ENCODE measurements around the gene CDV3.

Gene CDV3

DNA sequence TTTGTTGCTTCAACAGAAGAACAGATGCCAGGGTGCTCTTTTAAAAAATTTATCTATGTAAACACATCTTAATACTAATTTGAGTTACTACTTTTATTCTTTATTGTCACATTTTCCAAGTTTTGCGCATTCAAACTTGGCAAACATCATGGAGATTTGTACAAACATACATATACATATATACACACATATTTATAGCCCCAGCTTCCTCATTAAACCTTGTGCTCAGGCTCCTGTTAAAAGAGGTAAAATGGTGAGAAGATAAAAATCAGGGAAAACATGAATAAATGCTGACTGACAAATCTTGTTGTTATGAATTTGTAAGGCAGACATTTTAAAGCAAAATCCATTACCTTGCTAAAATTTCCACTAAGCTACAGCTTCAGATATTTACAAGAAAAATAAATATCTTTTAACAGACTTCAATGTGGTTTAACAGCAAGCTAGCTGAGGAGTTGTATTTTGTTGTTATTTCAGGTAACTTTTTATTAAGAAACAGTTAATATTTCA is 27.1 kb downstream of the CDV3 start:
- no peak for DNase-seq (ENCODE audit: low spot score)
- H4K8ac ChIP-seq (ENCODE audit: low read depth, low read length), result no peak overlapping the region
- H2BK12ac ChIP-seq (ENCODE audit: low read length), result no peak overlapping the region
- WGBS, 2 donors (ENCODE audit: extremely low coverage in 2 of 2, insufficient read length in 2 of 2, insufficient replicate concordance in 1 of 2), result no CpG with 5 or more reads among the region's 1 CpG
- no peak overlapping the region for H2BK5ac ChIP-seq (ENCODE audit: low read length)
- H3K14ac ChIP-seq (ENCODE audit: low read length), result no peak overlapping the region
- H3K4me3 ChIP-seq (ENCODE audit: low read length in 2 of 2), result no peak overlapping the region
- no peak overlapping the region for H3K27ac ChIP-seq (replicated peaks; ENCODE audit: low read length)
- no peaks in the 10 kb centered on the region for H3K4me1 ChIP-seq (ENCODE audit: control insufficient read depth in 2 of 2, insufficient read depth in 1 of 2, low read depth in 1 of 2, low read length in 2 of 2)
- H3K9me3 ChIP-seq (replicated peaks in 1 of 2; ENCODE audit: control insufficient read depth in 2 of 2, insufficient read depth in 1 of 2, low read depth in 1 of 2, low read length in 2 of 2), result no peaks in the 10 kb centered on the region
- H2AFZ ChIP-seq (ENCODE audit: low read length), result no peak overlapping the region
- H3K27me3 ChIP-seq (ENCODE audit: control insufficient read depth in 3 of 3, insufficient read depth in 3 of 3, low read depth in 1 of 3, low read length in 3 of 3), result no peaks in the 10 kb centered on the region
- no peak overlapping the region for H2AK5ac ChIP-seq (ENCODE audit: low read depth, low read length)
- no peak overlapping the region for H4K91ac ChIP-seq (ENCODE audit: low read depth, low read length, poor library complexity)
- H3K4me2 ChIP-seq (ENCODE audit: insufficient read depth, low read length, poor library complexity, severe bottlenecking), result no peak overlapping the region
- H3K9ac ChIP-seq (ENCODE audit: low read depth, low read length, poor library complexity), result no peak overlapping the region
- no peaks in the 10 kb centered on the region for H3K79me1 ChIP-seq (ENCODE audit: low read depth, low read length)
- no peak overlapping the region for H3K18ac ChIP-seq (ENCODE audit: low read length)
- no peak overlapping the region for H3K4ac ChIP-seq (ENCODE audit: low read length)
- no peak overlapping the region for H2BK120ac ChIP-seq (ENCODE audit: low read depth, low read length)
- peaks cover 0 to 64% of the 10 kb centered on the region in 2 donors for H3K36me3 ChIP-seq (replicated peaks in 1 of 2; ENCODE audit: control insufficient read depth in 2 of 2, insufficient read depth in 2 of 2, low read length in 2 of 2)
- no peak overlapping the region for H3K23ac ChIP-seq (ENCODE audit: low read depth, low read length, poor library complexity)
- no peak overlapping the region for H2BK15ac ChIP-seq (ENCODE audit: low read length)

DNA sequence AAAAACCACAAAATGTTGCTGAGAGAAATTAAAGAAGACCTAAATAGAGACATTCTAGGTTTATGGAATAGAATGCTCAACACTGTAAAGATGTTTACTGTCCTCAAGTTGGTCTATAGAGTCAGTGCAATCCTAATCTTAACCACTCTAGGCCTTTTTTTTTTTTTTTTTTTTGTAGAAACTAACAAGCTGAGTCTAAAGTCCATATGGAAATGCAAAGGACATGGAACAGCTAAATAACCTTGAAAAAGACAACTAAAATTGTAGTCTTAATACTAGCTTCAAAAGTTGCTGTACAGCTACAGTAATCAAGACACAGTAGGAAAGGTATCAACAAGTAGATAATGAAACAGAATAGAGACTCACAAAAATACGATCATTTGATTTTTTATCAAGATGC is 32.9 kb downstream of the CDV3 start:
- Histone ChIP-seq H3K4me3 (ENCODE audit: low read length in 2 of 2) (no peak overlapping the region), H3K23ac (ENCODE audit: low read depth, low read length, poor library complexity) (no peak overlapping the region), H2BK15ac (ENCODE audit: low read length) (no peak overlapping the region), H2BK120ac (ENCODE audit: low read depth, low read length) (no peak overlapping the region), H3K4me2 (ENCODE audit: insufficient read depth, low read length, poor library complexity, severe bottlenecking) (no peak overlapping the region), H3K18ac (ENCODE audit: low read length) (no peak overlapping the region), H2AK5ac (ENCODE audit: low read depth, low read length) (no peak overlapping the region), H3K4ac (ENCODE audit: low read length) (no peak overlapping the region), H3K9me3 (replicated peaks in 1 of 2; ENCODE audit: control insufficient read depth in 2 of 2, insufficient read depth in 1 of 2, low read depth in 1 of 2, low read length in 2 of 2) (no peaks in the 10 kb centered on the region), H3K36me3 (replicated peaks in 1 of 2; ENCODE audit: control insufficient read depth in 2 of 2, insufficient read depth in 2 of 2, low read length in 2 of 2) (peaks cover 7 to 88% of the 10 kb centered on the region in 2 donors), H3K4me1 (ENCODE audit: control insufficient read depth in 2 of 2, insufficient read depth in 1 of 2, low read depth in 1 of 2, low read length in 2 of 2) (no peaks in the 10 kb centered on the region), H3K27me3 (ENCODE audit: control insufficient read depth in 3 of 3, insufficient read depth in 3 of 3, low read depth in 1 of 3, low read length in 3 of 3) (no peaks in the 10 kb centered on the region), H3K9ac (ENCODE audit: low read depth, low read length, poor library complexity) (no peak overlapping the region), H3K79me1 (ENCODE audit: low read depth, low read length) (no peaks in the 10 kb centered on the region), H3K14ac (ENCODE audit: low read length) (no peak overlapping the region), H2BK12ac (ENCODE audit: low read length) (no peak overlapping the region), H2BK5ac (ENCODE audit: low read length) (no peak overlapping the region), H2AFZ (ENCODE audit: low read length) (no peak overlapping the region), H4K91ac (ENCODE audit: low read depth, low read length, poor library complexity) (no peak overlapping the region), H4K8ac (ENCODE audit: low read depth, low read length) (no peak overlapping the region), H3K27ac (replicated peaks; ENCODE audit: low read length) (no peak overlapping the region)
- DNase-seq (ENCODE audit: low spot score), result no peak
- no CpG with 5 or more reads among the region's 1 CpG for WGBS, 2 donors (ENCODE audit: extremely low coverage in 2 of 2, insufficient read length in 2 of 2, insufficient replicate concordance in 1 of 2)

DNA sequence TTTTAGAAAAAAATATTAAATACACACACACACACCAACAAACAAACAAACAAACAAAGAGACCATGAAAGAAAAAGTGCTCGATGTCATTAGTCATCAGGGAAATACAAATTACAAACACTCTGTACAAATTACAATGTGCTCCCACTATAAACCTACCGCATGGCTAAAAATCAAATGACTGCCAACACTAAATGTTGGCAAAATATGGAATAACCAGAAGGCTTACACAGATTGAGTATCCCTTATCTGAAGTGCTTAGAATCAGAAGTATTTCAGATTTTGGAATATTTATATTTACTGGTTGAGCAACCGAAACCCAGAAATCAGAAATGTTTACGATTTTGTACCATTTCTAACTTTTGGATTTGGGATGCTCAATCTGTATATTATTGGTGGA is 33.4 kb downstream of the CDV3 start:
- Histone ChIP-seq H2AK5ac (ENCODE audit: low read depth, low read length) (no peak overlapping the region), H2BK5ac (ENCODE audit: low read length) (no peak overlapping the region), H3K18ac (ENCODE audit: low read length) (no peak overlapping the region), H2AFZ (ENCODE audit: low read length) (no peak overlapping the region), H3K9me3 (replicated peaks in 1 of 2; ENCODE audit: control insufficient read depth in 2 of 2, insufficient read depth in 1 of 2, low read depth in 1 of 2, low read length in 2 of 2) (no peaks in the 10 kb centered on the region), H3K27ac (replicated peaks; ENCODE audit: low read length) (no peak overlapping the region), H2BK12ac (ENCODE audit: low read length) (no peak overlapping the region), H3K14ac (ENCODE audit: low read length) (no peak overlapping the region), H3K27me3 (ENCODE audit: control insufficient read depth in 3 of 3, insufficient read depth in 3 of 3, low read depth in 1 of 3, low read length in 3 of 3) (no peaks in the 10 kb centered on the region), H3K4me3 (ENCODE audit: low read length in 2 of 2) (no peak overlapping the region), H3K4ac (ENCODE audit: low read length) (no peak overlapping the region), H3K9ac (ENCODE audit: low read depth, low read length, poor library complexity) (no peak overlapping the region), H3K79me1 (ENCODE audit: low read depth, low read length) (no peaks in the 10 kb centered on the region), H4K91ac (ENCODE audit: low read depth, low read length, poor library complexity) (no peak overlapping the region), H3K4me2 (ENCODE audit: insufficient read depth, low read length, poor library complexity, severe bottlenecking) (no peak overlapping the region), H2BK120ac (ENCODE audit: low read depth, low read length) (no peak overlapping the region), H3K23ac (ENCODE audit: low read depth, low read length, poor library complexity) (no peak overlapping the region), H4K8ac (ENCODE audit: low read depth, low read length) (no peak overlapping the region), H2BK15ac (ENCODE audit: low read length) (no peak overlapping the region), H3K36me3 (replicated peaks in 1 of 2; ENCODE audit: control insufficient read depth in 2 of 2, insufficient read depth in 2 of 2, low read length in 2 of 2) (peaks cover 7 to 88% of the 10 kb centered on the region in 2 donors), H3K4me1 (ENCODE audit: control insufficient read depth in 2 of 2, insufficient read depth in 1 of 2, low read depth in 1 of 2, low read length in 2 of 2) (no peaks in the 10 kb centered on the region)
- no CpG with 5 or more reads among the region's 4 CpGs for WGBS, 2 donors (ENCODE audit: extremely low coverage in 2 of 2, insufficient read length in 2 of 2, insufficient replicate concordance in 1 of 2)
- DNase-seq (ENCODE audit: low spot score), result no peak

DNA sequence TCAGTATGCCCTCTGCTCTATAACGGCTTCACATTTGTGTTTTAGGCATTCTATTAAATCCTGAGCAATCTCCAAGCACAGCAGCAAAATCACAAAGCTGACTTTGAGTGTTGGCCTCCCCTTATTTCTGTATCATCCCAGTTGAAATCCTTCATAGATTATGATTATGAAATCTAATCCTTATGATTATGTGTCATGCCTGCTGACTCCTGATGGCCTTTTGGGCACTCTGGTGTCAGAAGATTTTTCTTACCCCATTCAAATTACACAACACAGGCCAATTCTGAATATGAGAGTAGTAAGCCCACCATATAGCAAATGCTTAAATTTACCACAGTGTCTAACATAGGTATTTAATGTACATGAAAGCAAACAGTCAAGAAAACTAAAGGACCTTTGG is 34.3 kb downstream of the CDV3 start:
- H3K79me1 ChIP-seq (ENCODE audit: low read depth, low read length), result no peaks in the 10 kb centered on the region
- H3K4me2 ChIP-seq (ENCODE audit: insufficient read depth, low read length, poor library complexity, severe bottlenecking), result no peak overlapping the region
- H2BK15ac ChIP-seq (ENCODE audit: low read length), result no peak overlapping the region
- H2BK5ac ChIP-seq (ENCODE audit: low read length), result no peak overlapping the region
- no peak overlapping the region for H2BK120ac ChIP-seq (ENCODE audit: low read depth, low read length)
- no peak overlapping the region for H4K8ac ChIP-seq (ENCODE audit: low read depth, low read length)
- no peak overlapping the region for H4K91ac ChIP-seq (ENCODE audit: low read depth, low read length, poor library complexity)
- H3K14ac ChIP-seq (ENCODE audit: low read length), result no peak overlapping the region
- no peak for DNase-seq (ENCODE audit: low spot score)
- no peaks in the 10 kb centered on the region for H3K27me3 ChIP-seq (ENCODE audit: control insufficient read depth in 3 of 3, insufficient read depth in 3 of 3, low read depth in 1 of 3, low read length in 3 of 3)
- H3K27ac ChIP-seq (replicated peaks; ENCODE audit: low read length), result no peak overlapping the region
- WGBS, 2 donors (ENCODE audit: extremely low coverage in 2 of 2, insufficient read length in 2 of 2, insufficient replicate concordance in 1 of 2), result no CpG with 5 or more reads among the region's 1 CpG
- H2BK12ac ChIP-seq (ENCODE audit: low read length), result no peak overlapping the region
- H3K4me1 ChIP-seq (ENCODE audit: control insufficient read depth in 2 of 2, insufficient read depth in 1 of 2, low read depth in 1 of 2, low read length in 2 of 2), result no peaks in the 10 kb centered on the region
- H3K4me3 ChIP-seq (ENCODE audit: low read length in 2 of 2), result no peak overlapping the region
- H2AFZ ChIP-seq (ENCODE audit: low read length), result no peak overlapping the region
- H3K36me3 ChIP-seq (replicated peaks in 1 of 2; ENCODE audit: control insufficient read depth in 2 of 2, insufficient read depth in 2 of 2, low read length in 2 of 2), result peaks cover 11 to 89% of the 10 kb centered on the region in 2 donors
- H3K18ac ChIP-seq (ENCODE audit: low read length), result no peak overlapping the region
- no peak overlapping the region for H3K9ac ChIP-seq (ENCODE audit: low read depth, low read length, poor library complexity)
- H3K9me3 ChIP-seq (replicated peaks in 1 of 2; ENCODE audit: control insufficient read depth in 2 of 2, insufficient read depth in 1 of 2, low read depth in 1 of 2, low read length in 2 of 2), result no peaks in the 10 kb centered on the region
- no peak overlapping the region for H3K4ac ChIP-seq (ENCODE audit: low read length)
- H2AK5ac ChIP-seq (ENCODE audit: low read depth, low read length), result no peak overlapping the region
- no peak overlapping the region for H3K23ac ChIP-seq (ENCODE audit: low read depth, low read length, poor library complexity)
